ENCODE measurements around the gene WASHC2A.
"Not testable (repeated sequence)": the region's sequence is repeated elsewhere in the genome, so short reads cannot be mapped to it uniquely, and the experiment has no call there.

Gene WASHC2A

DNA sequence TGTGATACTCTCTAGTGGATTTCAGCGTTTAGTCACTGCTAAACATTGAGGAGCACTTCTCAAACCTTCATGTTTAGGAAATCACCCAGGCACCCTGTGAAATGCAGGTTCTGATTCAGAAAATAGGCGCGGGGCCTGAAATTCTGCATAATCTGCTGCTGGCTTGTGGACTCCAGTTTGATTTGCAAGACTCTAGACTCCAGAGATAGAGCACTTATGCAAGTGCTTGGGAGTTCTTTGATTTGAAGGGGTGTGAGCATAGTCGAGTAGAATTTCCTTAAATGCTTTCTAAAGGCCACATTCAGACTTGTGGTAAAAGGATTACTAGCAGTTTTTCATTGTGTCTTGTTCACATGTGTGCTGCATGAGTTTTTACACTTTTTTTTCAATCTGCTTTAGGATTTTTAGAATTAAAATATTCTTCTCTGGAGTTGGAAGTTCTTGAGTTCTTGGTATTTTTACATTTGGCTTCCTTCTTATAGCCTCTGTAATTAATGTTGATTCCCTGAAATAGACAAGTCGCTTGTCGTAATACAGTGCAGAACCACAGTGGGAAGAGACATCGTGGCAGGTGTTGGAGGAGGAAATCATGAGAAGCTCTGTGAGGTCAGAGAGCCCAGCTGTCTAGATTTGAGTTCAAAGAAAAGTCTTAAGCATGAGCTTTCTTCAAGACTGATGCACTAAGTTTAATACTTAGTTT lies 41.4 kb downstream of the WASHC2A start:
- H3K9ac ChIP-seq (ENCODE audit: low read length); H3K9me3 ChIP-seq (ENCODE audit: control insufficient read depth, low read length); H3K4ac ChIP-seq (ENCODE audit: low read depth in 1 of 2, low read length in 2 of 2); H3K27me3 ChIP-seq (ENCODE audit: control insufficient read depth in 1 of 2, insufficient read depth in 1 of 2, low read length in 2 of 2); H2BK5ac ChIP-seq (ENCODE audit: low read depth, low read length, poor library complexity, severe bottlenecking); H2BK15ac ChIP-seq (ENCODE audit: low read depth, poor library complexity, severe bottlenecking); H4K91ac ChIP-seq (ENCODE audit: low read length); H3K4me2 ChIP-seq (ENCODE audit: low read length, poor library complexity, severe bottlenecking); H3K4me1 ChIP-seq (ENCODE audit: control insufficient read depth, insufficient read depth, low read depth, low read length); H4K8ac ChIP-seq (ENCODE audit: low read length); H3K4me3 ChIP-seq (ENCODE audit: insufficient read depth in 1 of 2, low read depth in 1 of 2, low read length in 2 of 2); H2AFZ ChIP-seq (ENCODE audit: low read depth, low read length); H3K79me1 ChIP-seq (replicated peaks; ENCODE audit: low read length, poor library complexity, severe bottlenecking); H2BK12ac ChIP-seq (ENCODE audit: low read length in 2 of 2); H2BK120ac ChIP-seq (ENCODE audit: low read depth, low read length); H3K18ac ChIP-seq (ENCODE audit: low read depth in 1 of 2, low read length in 2 of 2); H3K27ac ChIP-seq (ENCODE audit: low read length, poor library complexity, severe bottlenecking); H3K36me3 ChIP-seq (ENCODE audit: control insufficient read depth in 1 of 2, insufficient read depth in 2 of 2, low read depth in 1 of 2, low read length in 2 of 2); DNase-seq; H3K23ac ChIP-seq (ENCODE audit: low read length in 2 of 2); H3K14ac ChIP-seq (ENCODE audit: low read length in 2 of 2); H2AK5ac ChIP-seq (ENCODE audit: low read length, severe bottlenecking): not testable (repeated sequence)
- WGBS = 100% methylated on average over 2 of the region's 7 CpGs

DNA sequence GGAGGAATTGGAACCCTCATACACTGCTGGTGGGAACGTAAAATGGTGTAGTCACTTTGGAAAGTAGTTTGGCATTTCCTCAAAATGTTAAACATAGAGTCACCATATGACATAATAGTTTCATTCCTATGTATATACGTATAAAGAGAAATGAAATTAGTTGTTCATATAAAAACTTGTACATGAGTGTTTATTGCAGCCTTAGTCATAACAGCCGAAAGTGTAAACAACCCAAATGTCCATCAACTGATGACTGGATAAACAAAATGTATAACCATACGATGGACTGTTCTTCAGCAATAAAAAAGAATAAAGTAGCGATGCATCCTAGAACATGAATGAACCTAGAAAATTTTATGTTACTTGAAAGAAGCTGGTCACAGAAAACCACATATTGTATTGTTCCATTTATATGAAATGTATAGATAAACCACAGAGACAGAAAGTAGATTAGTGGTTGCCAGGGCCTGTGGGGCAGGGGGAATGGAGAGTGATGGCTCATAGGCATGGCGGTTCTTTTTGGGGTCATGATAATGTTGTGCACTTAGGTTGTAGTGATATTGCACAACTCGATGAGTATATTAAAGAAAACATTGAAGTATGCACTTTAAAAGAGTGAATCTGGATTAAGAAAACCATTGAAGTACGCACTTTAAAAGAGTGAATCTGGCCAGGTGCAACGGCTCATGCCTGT lies 44.8 kb downstream of the WASHC2A start:
- H3K27me3 ChIP-seq (ENCODE audit: control insufficient read depth in 1 of 2, insufficient read depth in 1 of 2, low read length in 2 of 2); H3K14ac ChIP-seq (ENCODE audit: low read length in 2 of 2); H2BK12ac ChIP-seq (ENCODE audit: low read length in 2 of 2); H2BK15ac ChIP-seq (ENCODE audit: low read depth, poor library complexity, severe bottlenecking); H2BK5ac ChIP-seq (ENCODE audit: low read depth, low read length, poor library complexity, severe bottlenecking); H3K4me2 ChIP-seq (ENCODE audit: low read length, poor library complexity, severe bottlenecking); H3K9ac ChIP-seq (ENCODE audit: low read length); H3K79me1 ChIP-seq (replicated peaks; ENCODE audit: low read length, poor library complexity, severe bottlenecking); H3K9me3 ChIP-seq (ENCODE audit: control insufficient read depth, low read length); H3K4me3 ChIP-seq (ENCODE audit: insufficient read depth in 1 of 2, low read depth in 1 of 2, low read length in 2 of 2); H3K4ac ChIP-seq (ENCODE audit: low read depth in 1 of 2, low read length in 2 of 2); H3K18ac ChIP-seq (ENCODE audit: low read depth in 1 of 2, low read length in 2 of 2); H2AK5ac ChIP-seq (ENCODE audit: low read length, severe bottlenecking); H3K23ac ChIP-seq (ENCODE audit: low read length in 2 of 2); H3K27ac ChIP-seq (ENCODE audit: low read length, poor library complexity, severe bottlenecking); H3K4me1 ChIP-seq (ENCODE audit: control insufficient read depth, insufficient read depth, low read depth, low read length); H2AFZ ChIP-seq (ENCODE audit: low read depth, low read length); H3K36me3 ChIP-seq (ENCODE audit: control insufficient read depth in 1 of 2, insufficient read depth in 2 of 2, low read depth in 1 of 2, low read length in 2 of 2); H4K91ac ChIP-seq (ENCODE audit: low read length); DNase-seq; H4K8ac ChIP-seq (ENCODE audit: low read length); H2BK120ac ChIP-seq (ENCODE audit: low read depth, low read length): not testable (repeated sequence)
- 100% methylated on average over 2 of the region's 9 CpGs for WGBS

DNA sequence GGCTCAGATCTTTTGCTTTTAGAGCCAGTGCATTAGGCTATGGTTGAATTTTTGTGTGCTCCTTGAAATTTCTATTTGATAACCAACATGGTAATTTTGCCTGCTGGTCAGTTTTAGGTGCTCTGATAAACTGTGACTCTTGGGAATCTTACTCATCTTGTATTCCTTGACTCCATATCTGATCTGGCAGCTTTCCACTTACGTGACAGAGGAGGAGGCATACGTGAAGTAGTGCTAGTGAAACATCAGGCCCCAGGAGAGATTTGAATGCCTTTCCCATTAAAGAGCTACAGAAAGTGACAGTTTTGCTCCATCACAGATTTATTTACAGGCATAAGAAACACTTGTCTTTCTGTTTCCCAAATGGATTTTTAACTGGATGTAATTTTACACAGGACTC lies 59.0 kb downstream of the WASHC2A start:
- peaks cover 23 to 40% of the 10 kb centered on the region in 2 experiments for H3K36me3 ChIP-seq (ENCODE audit: control insufficient read depth in 1 of 2, insufficient read depth in 2 of 2, low read depth in 1 of 2, low read length in 2 of 2)
- H2BK120ac ChIP-seq (ENCODE audit: low read depth, low read length); H2AK5ac ChIP-seq (ENCODE audit: low read length, severe bottlenecking); H2BK15ac ChIP-seq (ENCODE audit: low read depth, poor library complexity, severe bottlenecking); DNase-seq; H2AFZ ChIP-seq (ENCODE audit: low read depth, low read length); H3K14ac ChIP-seq (ENCODE audit: low read length in 2 of 2); H3K23ac ChIP-seq (ENCODE audit: low read length in 2 of 2); H3K79me1 ChIP-seq (replicated peaks; ENCODE audit: low read length, poor library complexity, severe bottlenecking); H4K91ac ChIP-seq (ENCODE audit: low read length); H3K4me2 ChIP-seq (ENCODE audit: low read length, poor library complexity, severe bottlenecking); H3K4me1 ChIP-seq (ENCODE audit: control insufficient read depth, insufficient read depth, low read depth, low read length); H3K4ac ChIP-seq (ENCODE audit: low read depth in 1 of 2, low read length in 2 of 2); H2BK12ac ChIP-seq (ENCODE audit: low read length in 2 of 2); H3K27me3 ChIP-seq (ENCODE audit: control insufficient read depth in 1 of 2, insufficient read depth in 1 of 2, low read length in 2 of 2); H2BK5ac ChIP-seq (ENCODE audit: low read depth, low read length, poor library complexity, severe bottlenecking); H3K27ac ChIP-seq (ENCODE audit: low read length, poor library complexity, severe bottlenecking); H3K4me3 ChIP-seq (ENCODE audit: insufficient read depth in 1 of 2, low read depth in 1 of 2, low read length in 2 of 2); H3K18ac ChIP-seq (ENCODE audit: low read depth in 1 of 2, low read length in 2 of 2); H3K9ac ChIP-seq (ENCODE audit: low read length); H4K8ac ChIP-seq (ENCODE audit: low read length); H3K9me3 ChIP-seq (ENCODE audit: control insufficient read depth, low read length): not testable (repeated sequence)
- no CpG with 5 or more reads among the region's 2 CpGs for WGBS

DNA sequence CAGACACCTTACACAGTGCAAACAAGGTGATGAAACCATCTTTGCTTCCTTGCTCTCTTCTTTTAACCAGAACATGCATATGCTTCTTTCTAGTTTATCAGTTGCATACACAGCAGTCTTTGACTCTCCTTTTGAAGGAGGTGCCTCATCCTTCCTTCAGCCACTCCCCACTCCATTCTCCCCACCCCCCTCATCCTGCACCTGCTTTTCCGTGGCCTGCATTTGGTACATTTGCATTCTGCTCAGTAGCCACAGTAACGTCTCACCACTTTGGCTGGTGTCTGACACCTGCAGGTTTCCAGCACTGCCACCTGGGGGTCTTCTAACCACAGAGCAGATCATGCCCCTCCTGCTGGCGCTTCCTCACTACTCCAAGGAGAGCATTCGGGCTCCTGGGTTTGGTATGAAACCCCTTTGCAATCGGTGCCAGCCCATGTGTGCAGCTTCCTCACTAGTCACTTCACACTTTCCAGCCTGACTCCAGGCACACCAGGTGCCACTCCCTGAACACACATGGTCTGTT lies 60.1 kb downstream of the WASHC2A start:
- not testable (repeated sequence) for H3K27ac ChIP-seq (ENCODE audit: low read length, poor library complexity, severe bottlenecking); H4K8ac ChIP-seq (ENCODE audit: low read length); H3K4me2 ChIP-seq (ENCODE audit: low read length, poor library complexity, severe bottlenecking); H3K9ac ChIP-seq (ENCODE audit: low read length); H3K14ac ChIP-seq (ENCODE audit: low read length in 2 of 2); H2BK12ac ChIP-seq (ENCODE audit: low read length in 2 of 2); H3K9me3 ChIP-seq (ENCODE audit: control insufficient read depth, low read length); H2BK120ac ChIP-seq (ENCODE audit: low read depth, low read length); H3K79me1 ChIP-seq (replicated peaks; ENCODE audit: low read length, poor library complexity, severe bottlenecking); H2AFZ ChIP-seq (ENCODE audit: low read depth, low read length); H2BK5ac ChIP-seq (ENCODE audit: low read depth, low read length, poor library complexity, severe bottlenecking); DNase-seq; H3K4ac ChIP-seq (ENCODE audit: low read depth in 1 of 2, low read length in 2 of 2); H2AK5ac ChIP-seq (ENCODE audit: low read length, severe bottlenecking); H3K23ac ChIP-seq (ENCODE audit: low read length in 2 of 2); H3K27me3 ChIP-seq (ENCODE audit: control insufficient read depth in 1 of 2, insufficient read depth in 1 of 2, low read length in 2 of 2); H3K4me1 ChIP-seq (ENCODE audit: control insufficient read depth, insufficient read depth, low read depth, low read length); H3K4me3 ChIP-seq (ENCODE audit: insufficient read depth in 1 of 2, low read depth in 1 of 2, low read length in 2 of 2); H4K91ac ChIP-seq (ENCODE audit: low read length); H2BK15ac ChIP-seq (ENCODE audit: low read depth, poor library complexity, severe bottlenecking); H3K18ac ChIP-seq (ENCODE audit: low read depth in 1 of 2, low read length in 2 of 2)
- WGBS = no CpG with 5 or more reads among the region's 5 CpGs
- peaks cover 23 to 51% of the 10 kb centered on the region in 2 experiments for H3K36me3 ChIP-seq (ENCODE audit: control insufficient read depth in 1 of 2, insufficient read depth in 2 of 2, low read depth in 1 of 2, low read length in 2 of 2)
